ENCODE results near the gene SPACA6. TPM values are rescaled to one million over a fixed set of nuclear protein-coding genes. Genes with fewer than 3 reads are reported as not detected.

The SPACA6 gene
- total RNA-seq, 1 donor from 2014 or later: 62.5 TPM

DNA sequence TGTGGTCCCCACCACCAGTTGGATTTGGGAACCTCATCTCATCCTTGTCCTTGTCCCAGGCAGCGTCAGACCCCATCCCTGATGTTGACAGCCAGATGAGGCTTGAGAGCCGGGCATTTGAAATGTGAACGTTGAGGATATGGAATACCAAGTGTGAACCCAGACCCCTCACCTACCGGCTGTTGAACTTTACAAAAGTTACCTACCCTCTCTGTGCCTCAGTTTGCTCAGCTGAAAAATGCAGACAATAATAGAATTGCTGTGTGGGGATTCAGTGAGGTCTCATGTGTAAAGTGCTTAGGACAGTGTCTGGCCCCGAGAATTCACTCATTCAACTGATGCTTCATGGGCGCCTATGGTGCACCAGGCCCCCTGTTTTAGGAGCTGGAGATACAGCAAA is 45.8 kb upstream of the SPACA6 start:
- H4K20me1 ChIP-seq (ENCODE audit: insufficient read depth, low read length): no peaks in the 10 kb centered on the region
- H3K27me3 Mint-ChIP-seq (ENCODE audit: low read depth, unreplicated experiment): peaks cover 23% of the 10 kb centered on the region
- no peak for TF ChIP-seq EZH2 (IDR thresholded peaks at IDR 0.05; ENCODE audit: insufficient read depth, low read length)
- TF ChIP-seq, protein P1, sequence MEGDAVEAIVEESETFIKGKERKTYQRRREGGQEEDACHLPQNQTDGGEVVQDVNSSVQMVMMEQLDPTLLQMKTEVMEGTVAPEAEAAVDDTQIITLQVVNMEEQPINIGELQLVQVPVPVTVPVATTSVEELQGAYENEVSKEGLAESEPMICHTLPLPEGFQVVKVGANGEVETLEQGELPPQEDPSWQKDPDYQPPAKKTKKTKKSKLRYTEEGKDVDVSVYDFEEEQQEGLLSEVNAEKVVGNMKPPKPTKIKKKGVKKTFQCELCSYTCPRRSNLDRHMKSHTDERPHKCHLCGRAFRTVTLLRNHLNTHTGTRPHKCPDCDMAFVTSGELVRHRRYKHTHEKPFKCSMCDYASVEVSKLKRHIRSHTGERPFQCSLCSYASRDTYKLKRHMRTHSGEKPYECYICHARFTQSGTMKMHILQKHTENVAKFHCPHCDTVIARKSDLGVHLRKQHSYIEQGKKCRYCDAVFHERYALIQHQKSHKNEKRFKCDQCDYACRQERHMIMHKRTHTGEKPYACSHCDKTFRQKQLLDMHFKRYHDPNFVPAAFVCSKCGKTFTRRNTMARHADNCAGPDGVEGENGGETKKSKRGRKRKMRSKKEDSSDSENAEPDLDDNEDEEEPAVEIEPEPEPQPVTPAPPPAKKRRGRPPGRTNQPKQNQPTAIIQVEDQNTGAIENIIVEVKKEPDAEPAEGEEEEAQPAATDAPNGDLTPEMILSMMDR (IDR thresholded peaks at IDR 0.05; ENCODE audit: insufficient read depth, low read depth, low read length): no peak
- no peak overlapping the region for H2AFZ ChIP-seq (ENCODE audit: low read depth, low read length)
- H3K36me3 ChIP-seq (ENCODE audit: insufficient read depth, low read length): no peaks in the 10 kb centered on the region
- FAIRE-seq: no peak
- H3K9ac ChIP-seq (ENCODE audit: low read length): no peak overlapping the region
- H3K27me3 ChIP-seq (ENCODE audit: insufficient read depth, low read length): no peaks in the 10 kb centered on the region
- H3K4me1 ChIP-seq (ENCODE audit: insufficient read depth, low read length): no peaks in the 10 kb centered on the region
- no peaks in the 10 kb centered on the region for H3K9me3 ChIP-seq (ENCODE audit: insufficient read depth, low read depth, low read length)
- H3K4me2 ChIP-seq (ENCODE audit: low read length): no peak overlapping the region
- H3K27ac Mint-ChIP-seq (ENCODE audit: unreplicated experiment): no peak overlapping the region
- no peaks in the 10 kb centered on the region for H3K79me2 ChIP-seq (ENCODE audit: insufficient read depth, low read length)
- H3K4me1 Mint-ChIP-seq (ENCODE audit: low read depth, unreplicated experiment): no peaks in the 10 kb centered on the region
- no peaks in the 10 kb centered on the region for H3K36me3 Mint-ChIP-seq (ENCODE audit: low read depth, unreplicated experiment)
- no peak overlapping the region for H3K4me3 ChIP-seq (ENCODE audit: insufficient read depth, low read depth, low read length)
- no peak for DNase-seq (ENCODE audit: low read depth)
- H3K4me3 Mint-ChIP-seq (ENCODE audit: unreplicated experiment): no peak overlapping the region
- H3K27ac ChIP-seq (ENCODE audit: low read depth, low read length): no peak overlapping the region
- H3K9me3 Mint-ChIP-seq (ENCODE audit: unreplicated experiment): peaks cover 13% of the 10 kb centered on the region

DNA sequence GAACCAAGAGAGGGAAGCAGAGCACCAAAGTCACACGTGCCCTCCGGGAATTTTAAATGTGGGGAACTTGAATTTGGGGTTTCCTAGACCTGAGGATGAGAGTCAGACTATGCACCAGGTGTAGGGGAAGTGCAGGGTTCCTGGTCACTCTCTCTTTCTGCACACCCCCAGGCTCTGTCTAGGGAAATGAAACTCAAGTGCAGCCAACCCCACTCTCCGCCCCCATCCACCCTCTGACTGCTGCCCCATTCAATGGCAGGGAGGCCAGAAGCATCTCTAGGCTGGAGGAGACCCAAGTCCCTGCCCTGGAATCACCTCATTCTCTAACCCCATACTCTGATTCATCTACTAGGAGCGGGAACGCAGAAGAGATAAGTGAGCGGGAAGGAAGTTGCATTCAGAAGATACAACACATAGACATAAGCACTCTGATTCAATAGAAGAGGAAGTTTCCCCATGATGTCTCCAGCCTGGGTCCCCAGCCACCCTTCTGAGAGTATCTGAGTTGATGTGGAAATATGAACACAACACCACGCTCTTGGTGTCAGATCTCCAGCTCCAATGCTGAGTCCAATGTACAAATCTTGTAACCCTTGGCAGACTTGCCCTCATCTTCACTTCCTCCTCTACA is 41.8 kb upstream of the SPACA6 start:
- peaks cover 3% of the 10 kb centered on the region for H3K9me3 Mint-ChIP-seq (ENCODE audit: unreplicated experiment)
- H3K36me3 Mint-ChIP-seq (ENCODE audit: low read depth, unreplicated experiment): no peaks in the 10 kb centered on the region
- H3K27ac ChIP-seq (ENCODE audit: low read depth, low read length): no peak overlapping the region
- no peaks in the 10 kb centered on the region for H4K20me1 ChIP-seq (ENCODE audit: insufficient read depth, low read length)
- no peak overlapping the region for H3K4me3 Mint-ChIP-seq (ENCODE audit: unreplicated experiment)
- no peaks in the 10 kb centered on the region for H3K4me1 ChIP-seq (ENCODE audit: insufficient read depth, low read length)
- no peak overlapping the region for H3K4me2 ChIP-seq (ENCODE audit: low read length)
- H3K27me3 ChIP-seq (ENCODE audit: insufficient read depth, low read length): no peaks in the 10 kb centered on the region
- no peaks in the 10 kb centered on the region for H3K79me2 ChIP-seq (ENCODE audit: insufficient read depth, low read length)
- no peak overlapping the region for H3K9ac ChIP-seq (ENCODE audit: low read length)
- no peak overlapping the region for H3K27ac Mint-ChIP-seq (ENCODE audit: unreplicated experiment)
- no peak overlapping the region for H2AFZ ChIP-seq (ENCODE audit: low read depth, low read length)
- H3K4me1 Mint-ChIP-seq (ENCODE audit: low read depth, unreplicated experiment): no peaks in the 10 kb centered on the region
- DNase-seq (ENCODE audit: low read depth): no peak
- H3K27me3 Mint-ChIP-seq (ENCODE audit: low read depth, unreplicated experiment): peaks cover 14% of the 10 kb centered on the region
- H3K4me3 ChIP-seq (ENCODE audit: insufficient read depth, low read depth, low read length): no peak overlapping the region
- FAIRE-seq: no peak
- H3K9me3 ChIP-seq (ENCODE audit: insufficient read depth, low read depth, low read length): no peaks in the 10 kb centered on the region
- H3K36me3 ChIP-seq (ENCODE audit: insufficient read depth, low read length): no peaks in the 10 kb centered on the region
- TF ChIP-seq, protein P1 (IDR thresholded peaks at IDR 0.05; ENCODE audit: insufficient read depth, low read depth, low read length): no peak
- TF ChIP-seq EZH2 (IDR thresholded peaks at IDR 0.05; ENCODE audit: insufficient read depth, low read length): no peak

DNA sequence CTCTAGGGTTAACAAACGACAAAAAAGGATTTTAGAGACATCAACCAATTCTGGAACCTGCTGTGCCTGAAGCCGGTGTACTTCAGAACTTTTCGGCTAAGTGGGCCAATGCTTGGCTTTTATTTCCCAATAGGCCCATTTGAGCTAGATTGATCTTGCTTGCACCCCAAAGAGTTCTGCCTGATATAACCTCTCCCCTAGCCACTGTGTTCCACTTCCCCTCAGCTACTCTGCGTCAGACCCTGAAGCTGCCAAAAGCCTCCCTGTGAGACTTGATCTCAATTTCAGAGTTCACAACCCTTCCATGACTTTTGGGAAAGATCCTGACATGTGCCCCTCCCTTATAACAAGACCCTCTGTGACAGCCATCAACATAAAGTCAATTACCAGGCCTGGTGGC is 40.9 kb upstream of the SPACA6 start:
- Mint-ChIP-seq H3K4me3 (ENCODE audit: unreplicated experiment) (no peak overlapping the region), H3K9me3 (ENCODE audit: unreplicated experiment) (peaks cover 3% of the 10 kb centered on the region), H3K27ac (ENCODE audit: unreplicated experiment) (no peak overlapping the region), H3K36me3 (ENCODE audit: low read depth, unreplicated experiment) (no peaks in the 10 kb centered on the region), H3K27me3 (ENCODE audit: low read depth, unreplicated experiment) (peaks cover 14% of the 10 kb centered on the region), H3K4me1 (ENCODE audit: low read depth, unreplicated experiment) (no peaks in the 10 kb centered on the region)
- H3K4me2 ChIP-seq (ENCODE audit: low read length): no peak overlapping the region
- H3K27me3 ChIP-seq (ENCODE audit: insufficient read depth, low read length): no peaks in the 10 kb centered on the region
- no peak overlapping the region for H3K4me3 ChIP-seq (ENCODE audit: insufficient read depth, low read depth, low read length)
- no peaks in the 10 kb centered on the region for H3K4me1 ChIP-seq (ENCODE audit: insufficient read depth, low read length)
- H3K79me2 ChIP-seq (ENCODE audit: insufficient read depth, low read length): no peaks in the 10 kb centered on the region
- no peak overlapping the region for H2AFZ ChIP-seq (ENCODE audit: low read depth, low read length)
- no peaks in the 10 kb centered on the region for H3K9me3 ChIP-seq (ENCODE audit: insufficient read depth, low read depth, low read length)
- FAIRE-seq (no peak), DNase-seq (ENCODE audit: low read depth) (no peak)
- no peaks in the 10 kb centered on the region for H3K36me3 ChIP-seq (ENCODE audit: insufficient read depth, low read length)
- no peak overlapping the region for H3K9ac ChIP-seq (ENCODE audit: low read length)
- no peak for TF ChIP-seq EZH2 (IDR thresholded peaks at IDR 0.05; ENCODE audit: insufficient read depth, low read length)
- TF ChIP-seq, protein P1 (IDR thresholded peaks at IDR 0.05; ENCODE audit: insufficient read depth, low read depth, low read length): no peak
- H3K27ac ChIP-seq (ENCODE audit: low read depth, low read length): no peak overlapping the region
- no peaks in the 10 kb centered on the region for H4K20me1 ChIP-seq (ENCODE audit: insufficient read depth, low read length)

All from astrocyte (in vitro differentiated cells and primary cell).